Limb (tissue), 2 donors: Measurements from ENCODE around the gene C1QTNF4.
"Not testable (repeated sequence)": the region's sequence is repeated elsewhere in the genome, so short reads cannot be mapped to it uniquely, and the experiment has no call there.

Experiments
- DNase-seq, 2 donors: peaks; one replicate each; pipeline ENCODE4 v3.0.0-alpha.2; 2016; ENCODE audit errors: extremely low spot score in 2 of 2

The C1QTNF4 gene

DNA sequence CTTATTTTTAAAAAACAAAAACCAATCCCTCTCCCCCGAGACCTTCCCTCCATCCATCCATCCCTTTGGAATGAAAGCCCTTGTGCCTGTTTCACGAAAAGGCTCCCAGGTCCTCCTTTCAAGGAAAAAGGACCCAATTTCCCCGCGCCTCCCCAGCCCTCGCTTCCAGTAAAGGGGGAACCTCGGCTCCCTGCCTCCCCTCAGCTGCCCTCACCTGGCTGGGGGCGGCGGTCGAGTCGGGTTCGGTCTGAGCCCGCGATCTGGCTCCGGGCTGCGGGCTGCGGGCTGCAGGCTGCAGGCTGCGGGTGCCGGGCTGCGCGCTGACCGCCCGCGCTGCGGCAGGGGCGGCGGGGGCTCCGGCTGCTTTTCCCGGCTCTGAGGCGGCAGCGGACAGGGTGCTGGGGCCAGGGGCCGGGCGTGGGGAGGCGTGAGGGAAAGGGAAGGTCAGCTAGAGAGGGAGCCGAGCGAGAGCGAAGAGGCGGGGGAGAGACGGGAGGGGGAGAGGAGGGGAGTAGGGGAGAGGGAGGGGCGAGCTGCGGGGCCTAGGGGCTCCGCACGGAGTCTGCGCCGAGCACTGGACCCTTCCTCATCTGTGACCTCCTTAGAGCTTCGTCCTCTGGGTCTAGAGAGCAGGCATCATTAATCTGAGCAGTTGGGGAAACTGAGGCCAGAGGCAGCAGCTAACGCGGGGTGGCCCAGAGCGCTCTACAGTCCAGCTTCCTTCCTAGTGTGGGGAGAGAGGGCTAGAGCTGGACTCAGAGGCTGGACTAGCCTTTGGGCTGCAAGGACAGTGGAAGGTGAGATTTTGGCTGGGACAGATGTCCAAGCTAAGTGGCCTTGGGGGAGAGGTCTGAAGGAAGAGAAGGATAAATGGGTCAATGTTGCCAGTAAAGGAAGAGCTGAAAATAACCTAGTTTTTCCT lies at the start of gene C1QTNF4:
Gene C1QTNF4 (minus strand): TSS at position 478 of the 922 bp plus-strand sequence. CDS start 3,601 bp downstream, outside the sequence.
- DNase-seq: peak in 1 of 2 donors; percentile 64

GRCh38 chr11:47642099-47642855 lies 48.1 kb upstream of the C1QTNF4 start, which contains the start of gene MTCH2:
MTCH2 (minus strand) TSS chr11:47642559; CDS start chr11:47642465, 94 bp downstream.
- peak; percentile 96 to 99 for DNase-seq

DNA sequence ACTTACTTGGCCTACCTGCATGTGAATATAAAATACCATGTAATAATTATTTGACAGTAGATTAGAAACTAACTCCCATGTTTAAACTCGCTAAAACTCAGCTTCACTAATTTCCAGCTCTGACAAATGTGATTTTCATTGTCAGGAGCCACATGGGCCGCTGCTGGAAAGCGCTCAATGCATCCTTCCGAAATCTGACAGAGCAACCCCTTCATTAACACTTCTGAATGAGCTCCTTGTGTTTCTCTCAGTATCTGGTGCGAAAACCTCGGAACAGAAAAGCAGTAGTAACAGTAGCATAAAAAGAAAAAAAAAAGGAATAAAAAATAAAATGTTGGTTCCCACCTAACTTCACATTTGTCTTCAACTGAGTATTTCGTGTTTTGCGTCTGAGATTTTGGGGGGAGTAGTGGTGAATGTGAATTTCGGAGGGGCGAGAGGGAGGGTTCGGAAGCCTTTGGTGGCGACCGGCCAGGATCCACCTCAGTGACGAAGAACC lies 47.4 kb upstream of the C1QTNF4 start:
- DNase-seq: no peak

DNA sequence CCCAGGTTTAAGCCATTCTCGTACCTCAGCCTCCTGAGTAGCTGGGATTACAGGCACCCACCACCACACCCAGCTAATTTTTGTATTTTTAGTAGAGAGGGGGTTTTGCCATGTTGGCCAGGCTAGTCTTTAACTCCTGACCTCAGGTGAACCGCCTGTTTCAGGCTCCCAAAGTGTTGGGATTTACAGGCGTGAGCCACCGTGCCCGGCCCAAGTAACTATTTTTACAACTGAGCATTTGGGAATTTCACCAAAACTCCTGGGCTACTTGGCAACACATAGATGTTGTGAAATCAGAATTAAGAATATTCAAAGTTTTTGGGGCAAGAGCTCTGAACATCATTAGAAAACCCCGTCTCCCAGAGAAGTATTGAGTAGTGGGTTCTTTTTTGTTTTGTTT lies 46.3 kb upstream of the C1QTNF4 start:
- DNase-seq: not testable (repeated sequence)

DNA sequence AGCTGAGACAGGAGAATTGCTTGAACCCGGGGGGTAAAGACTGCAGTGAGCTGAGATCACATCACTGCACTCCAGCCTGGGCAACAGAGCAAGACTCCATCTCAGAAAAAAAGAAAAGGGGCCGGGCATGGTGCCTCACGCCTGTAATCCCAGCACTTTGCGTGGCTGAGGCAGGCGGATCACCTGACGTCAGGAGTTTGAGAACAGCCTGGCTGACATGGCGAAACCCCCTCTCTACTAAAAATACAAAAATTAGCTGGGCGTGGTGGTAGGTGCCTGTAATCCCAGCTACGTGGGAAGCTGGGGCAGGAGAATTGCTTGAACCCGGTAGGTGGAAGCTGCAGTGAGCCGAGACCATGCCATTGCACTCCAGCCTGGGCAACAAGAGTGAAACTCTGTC lies 42.1 kb upstream of the C1QTNF4 start:
- not testable (repeated sequence) for DNase-seq

DNA sequence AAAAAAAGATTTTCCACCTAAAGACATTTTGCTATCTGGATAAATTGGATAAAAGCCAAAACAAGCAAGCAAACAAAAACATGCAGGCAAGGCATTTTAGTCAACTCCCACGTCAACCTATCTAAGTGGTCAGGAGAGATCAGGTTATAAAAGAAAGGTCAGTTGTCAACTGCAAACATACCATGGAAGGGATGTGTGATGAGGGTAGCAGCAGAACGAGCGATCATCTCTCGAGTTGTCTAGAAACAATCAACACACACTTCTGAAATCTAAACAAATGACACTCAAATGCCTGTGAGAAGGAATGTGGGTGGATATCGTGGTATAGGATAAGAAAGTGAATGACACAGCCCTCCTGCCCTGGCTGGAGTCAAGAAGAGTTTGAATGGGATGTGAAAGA lies 37.3 kb upstream of the C1QTNF4 start:
- no peak for DNase-seq

DNA sequence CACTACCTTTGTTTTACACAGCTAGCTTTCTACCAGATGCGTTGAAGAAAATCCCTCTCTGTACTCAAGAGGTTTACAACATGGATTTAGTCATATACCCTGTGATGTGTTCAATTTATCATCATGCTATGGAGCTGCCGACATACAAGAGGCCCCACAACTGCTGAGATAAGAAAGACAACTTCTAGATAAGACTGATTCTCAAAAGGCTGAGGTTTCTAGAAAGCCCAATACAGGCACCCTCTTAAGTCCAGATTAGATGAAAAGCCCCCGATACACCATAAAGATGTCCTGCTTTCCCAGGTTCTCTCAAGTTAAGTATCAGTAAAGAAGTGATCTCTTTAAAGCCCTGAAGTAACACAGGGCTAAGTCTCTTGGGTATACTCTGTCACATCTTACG lies 33.8 kb upstream of the C1QTNF4 start:
- DNase-seq: no peak

GRCh38 chr11:47626234-47626633 lies 32.0 kb upstream of the C1QTNF4 start:
- no peak for DNase-seq

GRCh38 chr11:47620836-47621378 lies 26.7 kb upstream of the C1QTNF4 start:
- no peak for DNase-seq

GRCh38 chr11:47617417-47617809 lies 23.2 kb upstream of the C1QTNF4 start:
- DNase-seq: no peak

- peak; percentile 46 to 53 for DNase-seq
Measured at GRCh38 chr11:47616726-47617416, 22.7 kb upstream of the C1QTNF4 start.

- DNase-seq: no peak
Measured at GRCh38 chr11:47615249-47615648, 21.0 kb upstream of the C1QTNF4 start.

DNA sequence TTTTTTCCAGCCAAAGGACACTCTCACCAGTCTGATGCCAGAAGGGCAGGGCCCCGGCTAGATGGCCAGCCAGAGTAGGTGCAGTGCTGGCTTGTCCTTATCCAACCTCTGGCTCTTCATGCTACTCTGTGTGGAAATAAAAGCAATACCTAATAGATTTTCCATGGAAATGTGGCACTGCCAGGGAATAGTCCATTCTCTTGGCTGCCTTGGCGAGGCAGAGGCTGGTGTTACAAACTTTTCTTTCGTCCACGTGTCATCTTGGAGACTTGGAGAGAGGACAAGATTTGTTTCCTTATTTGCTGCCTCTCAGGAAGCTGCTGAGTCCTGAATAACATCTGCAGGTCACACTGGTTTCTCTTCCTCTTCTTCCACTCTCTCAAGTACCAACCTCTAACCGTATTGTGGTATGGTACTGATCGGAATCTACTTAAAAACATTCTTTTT lies 17.2 kb upstream of the C1QTNF4 start:
- DNase-seq: no peak

- DNase-seq: no peak
Measured at GRCh38 chr11:47609675-47610074, 15.5 kb upstream of the C1QTNF4 start.

DNA sequence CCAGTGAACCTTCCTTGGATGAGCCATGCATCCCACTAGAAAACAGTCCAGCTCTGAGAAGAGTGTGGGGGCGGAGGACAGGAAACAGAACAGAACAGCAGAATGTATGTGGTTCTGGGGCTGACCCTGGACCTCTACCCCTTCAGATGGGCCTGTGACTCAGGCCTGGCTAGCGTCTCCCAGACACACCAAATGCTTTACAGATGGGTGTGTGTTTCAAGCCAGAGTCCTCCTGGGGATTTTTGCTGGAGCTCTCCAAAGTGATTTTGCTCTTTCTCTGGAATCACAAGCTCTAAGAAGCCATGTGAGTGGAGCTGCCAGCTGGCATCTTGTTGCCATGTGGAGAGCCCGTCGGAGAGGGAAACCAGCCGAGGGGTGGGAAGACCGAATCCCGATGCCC lies 13.2 kb upstream of the C1QTNF4 start:
- DNase-seq: no peak

DNA sequence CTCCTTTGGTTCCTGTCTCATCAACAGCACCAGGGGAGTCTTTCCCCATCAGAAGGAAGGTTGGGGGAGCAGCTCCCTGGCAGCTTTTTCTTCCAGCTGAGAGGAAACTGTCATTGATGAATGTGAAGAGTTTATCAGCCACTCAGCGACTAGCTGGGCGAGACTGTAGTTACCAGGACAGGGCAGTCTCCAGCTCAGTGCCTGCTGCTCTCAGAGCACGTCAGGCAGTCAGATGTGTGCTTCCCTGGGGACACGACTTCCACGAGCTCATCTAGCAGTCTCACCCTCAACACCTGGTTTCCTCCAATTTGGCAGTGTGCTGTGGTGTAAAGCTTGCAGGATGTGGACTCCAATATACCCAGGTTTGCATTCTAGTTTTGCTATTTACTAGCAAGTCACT lies 12.5 kb upstream of the C1QTNF4 start:
- no peak for DNase-seq

DNA sequence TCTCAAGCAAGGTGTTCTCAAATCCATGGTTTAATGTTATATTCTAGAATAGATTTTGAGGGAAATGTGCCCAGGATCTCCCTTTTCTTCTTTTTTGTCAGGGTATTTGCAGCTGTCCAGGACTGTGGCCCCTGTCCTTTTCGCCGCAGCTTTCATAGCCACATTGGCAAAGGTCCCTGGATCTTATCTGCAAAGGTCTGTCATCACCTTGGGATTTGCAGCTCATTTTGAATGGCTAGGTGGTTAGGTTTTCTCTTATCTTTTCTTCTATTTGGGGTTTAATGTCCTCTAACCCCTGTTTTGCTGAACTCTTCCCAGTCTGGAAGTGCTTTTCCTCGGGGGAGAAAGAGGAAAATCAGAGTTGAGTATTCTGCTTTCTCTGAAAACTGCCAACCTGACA lies 11.7 kb upstream of the C1QTNF4 start:
- no peak for DNase-seq

- no peak for DNase-seq
Measured at GRCh38 chr11:47603295-47603694, 9.1 kb upstream of the C1QTNF4 start.

DNA sequence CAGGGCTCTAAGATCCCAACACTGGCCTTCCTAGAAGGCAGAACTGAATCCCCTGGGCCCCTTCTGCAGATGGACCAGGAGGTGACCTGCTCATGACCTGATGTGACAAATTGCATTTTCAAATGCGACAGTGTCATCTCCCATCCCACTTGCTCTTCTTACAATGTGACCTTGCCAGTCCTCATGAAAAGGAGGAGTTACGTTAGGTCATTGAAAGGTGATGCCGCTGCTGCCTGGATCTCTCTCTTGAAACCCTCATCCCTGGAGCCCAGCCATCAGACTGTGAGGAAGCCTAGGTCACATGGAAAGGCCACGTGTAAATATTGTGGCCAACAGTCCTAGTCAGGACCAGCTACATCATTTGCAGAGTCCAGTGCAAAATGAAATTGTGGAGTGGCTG lies 5.7 kb upstream of the C1QTNF4 start:
- DNase-seq: no peak

- DNase-seq: no peak
Measured at GRCh38 chr11:47595967-47596366, 1.8 kb upstream of the C1QTNF4 start.

GRCh38 chr11:47595029-47595428 lies 818 bp upstream of the C1QTNF4 start:
- no peak for DNase-seq
